ENCODE data around the gene CDO1. TPM values are rescaled to one million over a fixed set of nuclear protein-coding genes. Genes with fewer than 3 reads are reported as not detected.
"Not testable (repeated sequence)": the region's sequence is repeated elsewhere in the genome, so short reads cannot be mapped to it uniquely, and the experiment has no call there.

Gene CDO1
- total RNA-seq, 1 donor from 2014 or later = not detected

GRCh38 chr5:115831163-115831768 lies 14.8 kb upstream of the CDO1 start:
- ATAC-seq (ENCODE audit: low read depth) (peak; percentile 64), DNase-seq (no peak)
- no peaks in the 10 kb centered on the region for H3K9me3 Mint-ChIP-seq
- TF ChIP-seq CTCF (IDR thresholded peaks at IDR 0.05) = peak; percentile 87
- no peaks in the 10 kb centered on the region for H3K27me3 Mint-ChIP-seq
- intact Hi-C loops (cut with micrococcal nuclease) = loop anchor here (1.0 to 2.0 kb wide), 3 partner anchors 8 to 520 kb away; no protein-coding TSS in a partner anchor
- CTCF ChIA-PET = interaction anchor here (0.8 to 2.6 kb wide), 10 partner anchors 9 to 523 kb away, joined by 3 to 20 read pairs (median 4); partner anchors contain the start of genes AP3S1 and ATG12
- peaks cover 5% of the 10 kb centered on the region for H3K4me1 Mint-ChIP-seq
- no peak overlapping the region for H3K4me3 Mint-ChIP-seq
- H3K36me3 Mint-ChIP-seq (ENCODE audit: low read depth) = peaks cover 65% of the 10 kb centered on the region
- POLR2A ChIA-PET = interaction anchor here (0.6 to 1.4 kb wide), 2 partner anchors 10 to 14 kb away, joined by 4 to 7 read pairs; partner anchors contain the start of genes AP3S1 and ATG12
- H3K27ac Mint-ChIP-seq = no peak overlapping the region

- Mint-ChIP-seq H3K4me3 (no peak overlapping the region), H3K27ac (no peak overlapping the region), H3K9me3 (peaks cover under 1% of the 10 kb centered on the region), H3K36me3 (ENCODE audit: low read depth) (peaks cover 53% of the 10 kb centered on the region), H3K4me1 (peaks cover 5% of the 10 kb centered on the region), H3K27me3 (no peaks in the 10 kb centered on the region)
- ChIA-PET POLR2A (interaction anchor here (0.7 kb wide), 1 partner anchor 79 kb away, joined by 7 read pairs; no protein-coding TSS in a partner anchor), CTCF (interaction anchor here (0.6 kb wide), 1 partner anchor 10 kb away, joined by 3 read pairs; no protein-coding TSS in a partner anchor)
- TF ChIP-seq CTCF (IDR thresholded peaks at IDR 0.05) = no peak
- DNase-seq (no peak), ATAC-seq (ENCODE audit: low read depth) (no peak)
- intact Hi-C loops (cut with micrococcal nuclease) = loop anchor here (2.0 kb wide), 1 partner anchor 519 kb away; no protein-coding TSS in a partner anchor
Observed at GRCh38 chr5:115829913-115830312, 13.5 kb upstream of the CDO1 start.

GRCh38 chr5:115825948-115826347 lies 9.5 kb upstream of the CDO1 start:
- ChIA-PET POLR2A (interaction anchor here (1.2 kb wide), 1 partner anchor 10 kb away, joined by 4 read pairs; the partner anchor contains the start of gene CDO1), CTCF (interaction anchor here (1.4 kb wide), 1 partner anchor 191 kb away, joined by 4 read pairs; no protein-coding TSS in a partner anchor)
- Mint-ChIP-seq H3K27ac (no peak overlapping the region), H3K27me3 (peaks cover 14% of the 10 kb centered on the region), H3K4me3 (no peak overlapping the region), H3K9me3 (peaks cover 14% of the 10 kb centered on the region), H3K36me3 (ENCODE audit: low read depth) (peaks cover 24% of the 10 kb centered on the region), H3K4me1 (no peaks in the 10 kb centered on the region)
- intact Hi-C loops (cut with micrococcal nuclease) = no loop called here
- no peak for ATAC-seq (ENCODE audit: low read depth)
- no peak for TF ChIP-seq CTCF (IDR thresholded peaks at IDR 0.05)
- no peak for DNase-seq

DNA sequence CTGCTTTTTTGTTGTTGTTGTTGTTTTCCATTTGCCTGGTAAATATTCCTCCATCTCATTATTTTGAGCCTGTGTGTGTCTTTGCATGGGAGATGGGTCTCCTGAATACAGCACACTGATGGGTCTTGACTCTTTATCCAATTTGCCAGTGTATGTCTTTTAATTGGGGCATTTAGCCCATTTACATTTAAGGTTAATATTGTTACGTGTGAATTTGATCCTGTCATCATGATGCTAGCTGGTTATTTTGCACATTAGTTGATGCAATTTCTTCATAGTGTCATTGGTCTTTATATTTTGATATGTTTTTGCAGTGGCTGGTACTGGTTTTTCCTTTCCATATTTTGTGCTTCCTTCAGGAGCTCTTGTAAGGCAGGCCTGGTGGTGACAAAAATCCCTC lies 8.5 kb upstream of the CDO1 start:
- H3K4me1 Mint-ChIP-seq; H3K4me3 Mint-ChIP-seq; H3K27ac Mint-ChIP-seq; intact Hi-C loops (cut with micrococcal nuclease); POLR2A ChIA-PET; ATAC-seq (ENCODE audit: low read depth); DNase-seq; CTCF ChIA-PET: not testable (repeated sequence)
- Mint-ChIP-seq H3K27me3 (peaks cover 20% of the 10 kb centered on the region), H3K9me3 (peaks cover 14% of the 10 kb centered on the region), H3K36me3 (ENCODE audit: low read depth) (peaks cover 22% of the 10 kb centered on the region)

DNA sequence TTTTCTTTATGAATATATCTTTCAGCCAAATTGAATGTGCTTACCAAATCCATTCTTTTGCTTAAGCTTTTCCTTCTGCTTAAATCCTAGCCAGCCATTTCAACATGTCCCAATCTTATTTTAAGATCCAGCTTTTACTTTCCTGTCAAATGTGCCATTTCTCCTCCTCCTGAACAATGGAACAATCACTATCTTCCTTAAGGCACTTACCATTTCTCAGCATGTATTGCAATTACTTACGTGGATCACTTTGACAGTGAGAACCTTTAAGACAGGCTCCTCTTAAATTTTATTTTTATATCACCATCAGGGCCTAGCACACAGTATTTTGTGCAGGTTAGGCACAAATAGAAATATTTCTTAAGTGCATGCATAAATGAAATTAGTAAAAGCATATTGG lies 4.4 kb upstream of the CDO1 start:
- peaks cover 8% of the 10 kb centered on the region for H3K4me1 Mint-ChIP-seq
- H3K27ac Mint-ChIP-seq = no peak overlapping the region
- H3K27me3 Mint-ChIP-seq = peaks cover 37% of the 10 kb centered on the region
- ATAC-seq (ENCODE audit: low read depth) (no peak), DNase-seq (no peak)
- intact Hi-C loops (cut with micrococcal nuclease) = no loop called here
- CTCF ChIA-PET = no interaction called here
- H3K36me3 Mint-ChIP-seq (ENCODE audit: low read depth) = no peaks in the 10 kb centered on the region
- H3K9me3 Mint-ChIP-seq = peaks cover 14% of the 10 kb centered on the region
- POLR2A ChIA-PET = no interaction called here
- TF ChIP-seq CTCF (IDR thresholded peaks at IDR 0.05) = no peak
- no peak overlapping the region for H3K4me3 Mint-ChIP-seq

Data from activated B cell treated with CpG ODN at 0.5 μM for 24 hours (primary cell).